HFF-Myc (cell line): ENCODE measurements around the gene ROBO1.
"Not testable (repeated sequence)": the region's sequence is repeated elsewhere in the genome, so short reads cannot be mapped to it uniquely, and the experiment has no call there.

Experiments
- DNase-seq: peaks from one replicate; pipeline ENCODE4 v3.0.0-alpha.2; 2011; ENCODE audit warnings: low read depth; ENCODE audit errors: extremely low read depth
- H3K4me3 ChIP-seq: replicated peaks from 2 replicates; pipeline ENCODE4 v1.5.1; 2011; ENCODE audit warnings: low read depth, mild to moderate bottlenecking, control low read depth, low read length
- TF ChIP-seq, protein P1 (sequence below): IDR thresholded peaks from 2 replicates; pipeline ENCODE4 v1.5.1; 2012; ENCODE audit warnings: mild to moderate bottlenecking, low read depth, low read length, control low read depth; ENCODE audit errors: missing control alignments

The ROBO1 gene

GRCh38 chr3:79516795-79517194 is 251.0 kb downstream of the ROBO1 start:
- no peak for DNase-seq
- TF ChIP-seq, protein P1, sequence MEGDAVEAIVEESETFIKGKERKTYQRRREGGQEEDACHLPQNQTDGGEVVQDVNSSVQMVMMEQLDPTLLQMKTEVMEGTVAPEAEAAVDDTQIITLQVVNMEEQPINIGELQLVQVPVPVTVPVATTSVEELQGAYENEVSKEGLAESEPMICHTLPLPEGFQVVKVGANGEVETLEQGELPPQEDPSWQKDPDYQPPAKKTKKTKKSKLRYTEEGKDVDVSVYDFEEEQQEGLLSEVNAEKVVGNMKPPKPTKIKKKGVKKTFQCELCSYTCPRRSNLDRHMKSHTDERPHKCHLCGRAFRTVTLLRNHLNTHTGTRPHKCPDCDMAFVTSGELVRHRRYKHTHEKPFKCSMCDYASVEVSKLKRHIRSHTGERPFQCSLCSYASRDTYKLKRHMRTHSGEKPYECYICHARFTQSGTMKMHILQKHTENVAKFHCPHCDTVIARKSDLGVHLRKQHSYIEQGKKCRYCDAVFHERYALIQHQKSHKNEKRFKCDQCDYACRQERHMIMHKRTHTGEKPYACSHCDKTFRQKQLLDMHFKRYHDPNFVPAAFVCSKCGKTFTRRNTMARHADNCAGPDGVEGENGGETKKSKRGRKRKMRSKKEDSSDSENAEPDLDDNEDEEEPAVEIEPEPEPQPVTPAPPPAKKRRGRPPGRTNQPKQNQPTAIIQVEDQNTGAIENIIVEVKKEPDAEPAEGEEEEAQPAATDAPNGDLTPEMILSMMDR: no peak
- H3K4me3 ChIP-seq: no peak overlapping the region

GRCh38 chr3:79515072-79515471 is 252.7 kb downstream of the ROBO1 start:
- H3K4me3 ChIP-seq: no peak overlapping the region
- no peak for DNase-seq
- TF ChIP-seq, protein P1: no peak

DNA sequence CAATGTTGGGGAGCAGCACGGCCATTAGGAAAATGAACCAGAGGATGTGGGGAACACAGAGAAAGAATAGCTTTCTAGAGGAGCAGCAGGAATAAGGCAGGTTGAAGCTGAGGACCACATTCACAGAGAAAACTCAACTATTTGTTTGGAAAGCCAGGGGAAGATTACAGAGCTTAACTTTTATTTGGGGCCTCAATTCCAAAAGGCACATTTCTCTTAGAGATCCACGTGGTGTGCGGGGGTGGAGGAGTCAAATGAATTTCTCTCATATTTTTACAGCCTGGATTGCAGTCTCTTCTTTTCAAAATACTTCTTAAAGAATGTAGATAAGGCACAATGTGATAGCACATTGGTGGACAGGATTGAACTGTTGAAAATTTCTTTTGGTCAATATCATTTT is 253.7 kb downstream of the ROBO1 start:
- no peak overlapping the region for H3K4me3 ChIP-seq
- TF ChIP-seq, protein P1: no peak
- DNase-seq: no peak

DNA sequence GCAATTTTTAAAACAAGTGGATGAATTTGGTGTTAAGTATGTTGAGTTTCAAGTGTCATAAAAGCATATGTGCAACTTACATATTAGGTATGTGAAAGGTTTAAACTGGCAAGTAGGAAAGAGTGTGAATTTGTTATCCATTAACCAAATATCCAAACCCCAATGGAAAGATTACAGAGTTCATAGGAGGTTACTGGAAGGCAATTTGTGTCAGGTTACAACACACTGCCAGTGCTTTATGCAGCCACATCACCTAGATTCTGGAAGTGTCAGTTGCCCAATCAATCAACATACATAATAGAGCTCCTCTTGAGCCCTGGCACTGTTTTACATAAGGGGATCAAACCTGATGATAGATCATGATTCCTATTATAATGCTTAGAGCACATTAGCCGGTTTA is 261.0 kb downstream of the ROBO1 start:
- TF ChIP-seq, protein P1: no peak
- H3K4me3 ChIP-seq: no peak overlapping the region
- no peak for DNase-seq

- not testable (repeated sequence) for H3K4me3 ChIP-seq, DNase-seq
Measured at GRCh38 chr3:79502216-79502681, 265.5 kb downstream of the ROBO1 start.

GRCh38 chr3:79497447-79498111 is 270.2 kb downstream of the ROBO1 start:
- no peak overlapping the region for H3K4me3 ChIP-seq
- DNase-seq: no peak
- TF ChIP-seq, protein P1: peak; percentile 44

DNA sequence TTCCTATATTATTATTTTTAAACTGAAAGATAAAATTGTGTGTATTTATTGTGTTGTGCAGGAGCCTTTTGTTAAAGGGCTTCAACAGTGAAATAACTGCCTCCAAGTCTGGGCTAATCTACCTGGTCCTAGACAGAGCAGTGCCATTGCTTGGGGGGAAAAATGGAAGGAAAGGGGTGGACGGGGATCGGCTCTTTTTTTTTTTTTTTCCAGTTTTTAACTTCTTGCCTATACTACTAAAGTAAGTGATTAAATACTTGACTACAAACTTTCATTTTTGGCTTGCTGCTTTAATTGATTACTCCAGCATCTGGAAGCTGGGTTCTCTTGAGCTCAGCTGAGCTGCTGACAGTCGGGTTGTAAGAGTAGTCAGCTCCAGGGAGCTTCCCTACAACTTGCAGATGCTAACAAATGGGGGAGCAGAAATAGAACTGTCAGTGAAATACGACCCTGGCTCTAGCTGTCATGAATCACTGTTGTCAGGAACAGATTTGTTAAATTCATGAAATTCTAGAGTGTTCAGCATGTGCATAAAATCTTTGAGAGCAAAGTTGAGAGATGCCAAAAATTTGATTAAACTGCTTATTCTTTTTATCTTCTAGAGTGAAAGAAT is 276.7 kb downstream of the ROBO1 start:
- no peak for DNase-seq
- H3K4me3 ChIP-seq: no peak overlapping the region
- TF ChIP-seq, protein P1: no peak
